Activated naive CD4-positive, alpha-beta T cell treated with anti-CD3 and anti-CD28 coated beads, Interleukin-2, amount 50 U/mL, for 16 hours (primary cell): Measurements from ENCODE around the gene DIP2C.
"Not testable (repeated sequence)": the region's sequence is repeated elsewhere in the genome, so short reads cannot be mapped to it uniquely, and the experiment has no call there.

Experiments used
- DNase-seq: peaks from one replicate; pipeline ENCODE4 v3.0.0-alpha.2; 2020

The DIP2C gene

DNA sequence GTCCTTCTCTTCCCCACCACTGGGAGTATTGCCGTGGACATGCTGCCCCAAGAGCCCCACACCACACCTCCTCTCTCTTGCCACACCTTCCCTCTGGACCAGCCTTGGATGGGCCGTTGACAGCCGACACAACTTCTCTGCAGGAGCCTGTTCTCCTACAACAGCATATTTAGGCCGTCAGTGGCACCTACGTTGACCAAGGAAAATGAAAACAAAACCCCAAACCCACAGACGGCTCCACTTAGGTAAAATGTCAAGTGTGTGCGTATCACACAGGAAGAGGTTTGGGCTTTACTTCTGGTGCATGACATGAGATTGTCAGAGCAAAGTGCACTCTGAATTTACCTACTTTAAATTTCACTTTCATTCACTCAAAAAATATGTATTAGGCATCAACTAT, 307.7 kb downstream of the DIP2C start:
- no peak for DNase-seq

GRCh38 chr10:381346-381745, 308.1 kb downstream of the DIP2C start:
- no peak for DNase-seq

DNA sequence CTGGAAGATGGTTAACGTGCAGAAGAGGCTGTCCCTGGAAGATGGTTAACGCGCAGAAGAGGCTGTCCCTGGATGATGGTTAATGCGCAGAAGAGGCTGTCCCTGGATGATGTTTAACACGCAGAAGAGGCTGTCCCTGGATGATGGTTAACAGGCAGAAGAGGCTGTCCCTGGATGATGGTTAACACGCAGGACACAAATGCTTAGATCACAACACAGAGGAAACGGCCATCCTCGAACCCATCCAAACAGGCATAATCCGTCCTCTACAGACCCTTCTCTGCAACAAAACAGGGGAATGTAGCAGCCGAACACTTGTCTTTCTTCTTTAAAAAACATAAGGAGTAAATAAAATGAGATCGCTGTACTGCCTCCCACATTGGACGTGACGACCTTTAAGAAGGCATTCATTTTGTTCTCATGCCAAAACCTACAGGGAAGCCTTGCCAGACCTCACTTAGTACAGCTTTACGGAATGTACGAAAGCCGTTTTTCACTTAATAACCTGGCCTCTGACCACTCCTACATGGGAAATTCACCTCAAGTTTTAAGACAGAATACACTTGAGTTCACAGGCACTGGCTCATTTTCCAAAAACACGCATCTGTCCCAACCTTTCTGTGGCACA, 309.0 kb downstream of the DIP2C start:
- DNase-seq = no peak

DNA sequence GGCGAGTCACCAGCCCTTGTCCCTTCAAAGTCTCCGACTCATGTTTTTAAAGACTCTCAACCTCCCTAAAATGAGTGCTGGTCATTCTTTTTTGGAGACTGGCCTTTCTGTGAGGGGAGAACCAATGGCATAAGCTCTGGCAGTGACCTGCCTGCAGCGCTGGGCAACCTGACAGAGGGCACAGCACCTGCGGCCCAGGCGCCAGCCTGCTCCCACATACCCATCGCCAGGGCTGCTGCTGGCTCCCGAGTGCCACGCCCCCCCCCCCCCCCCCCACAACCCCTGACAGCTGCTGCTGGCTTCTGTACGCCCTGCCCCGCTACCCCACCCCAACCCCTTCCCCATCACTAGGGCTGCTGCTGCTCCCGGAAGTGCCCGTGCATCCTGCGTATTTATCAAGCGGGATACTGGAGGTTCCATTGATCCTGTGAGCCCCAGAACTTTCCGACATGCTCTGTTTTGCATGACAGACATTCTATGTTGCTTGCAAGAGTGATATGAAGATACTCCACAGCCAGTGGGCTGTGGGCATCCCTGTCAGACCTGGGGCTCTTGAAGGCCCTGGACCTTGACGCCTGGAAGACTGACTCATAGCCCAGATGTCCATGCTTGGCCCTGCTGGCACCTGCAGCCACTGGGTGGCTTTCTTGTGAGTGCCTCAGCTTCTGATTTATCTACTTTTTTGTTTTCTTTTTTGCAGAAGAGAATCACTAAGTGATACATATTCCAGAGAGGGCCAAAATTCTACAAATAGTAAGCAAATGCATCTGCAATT, 310.4 kb downstream of the DIP2C start:
- no peak for DNase-seq

- DNase-seq = no peak
These were observed 311.1 kb downstream of the DIP2C start for GRCh38 chr10:378230-378929.

DNA sequence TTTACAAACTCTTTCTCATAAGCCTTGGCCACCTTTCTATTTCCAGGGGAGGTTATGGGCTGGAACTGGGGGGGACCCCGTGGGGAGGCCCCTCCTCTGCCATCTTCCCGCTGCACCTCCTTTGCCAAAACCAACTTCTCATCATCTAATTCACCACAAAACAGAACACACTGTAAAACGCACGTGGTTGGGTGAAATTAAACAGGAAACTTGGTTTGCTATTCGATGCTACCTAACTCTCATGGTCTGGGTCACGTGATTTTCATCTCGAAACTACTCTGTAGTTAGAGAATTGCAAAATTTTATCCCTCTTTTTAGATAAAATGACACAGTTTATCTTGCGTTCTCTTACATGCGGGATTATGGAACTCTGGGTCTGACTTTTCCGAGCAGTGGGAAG, 312.2 kb downstream of the DIP2C start:
- DNase-seq = no peak

GRCh38 chr10:375815-376505, 313.5 kb downstream of the DIP2C start:
- no peak for DNase-seq

GRCh38 chr10:374354-374753, 315.1 kb downstream of the DIP2C start:
- DNase-seq = no peak

GRCh38 chr10:373526-374309, 315.8 kb downstream of the DIP2C start:
- no peak for DNase-seq

- DNase-seq = no peak
These were observed 316.5 kb downstream of the DIP2C start for GRCh38 chr10:373015-373414.

DNA sequence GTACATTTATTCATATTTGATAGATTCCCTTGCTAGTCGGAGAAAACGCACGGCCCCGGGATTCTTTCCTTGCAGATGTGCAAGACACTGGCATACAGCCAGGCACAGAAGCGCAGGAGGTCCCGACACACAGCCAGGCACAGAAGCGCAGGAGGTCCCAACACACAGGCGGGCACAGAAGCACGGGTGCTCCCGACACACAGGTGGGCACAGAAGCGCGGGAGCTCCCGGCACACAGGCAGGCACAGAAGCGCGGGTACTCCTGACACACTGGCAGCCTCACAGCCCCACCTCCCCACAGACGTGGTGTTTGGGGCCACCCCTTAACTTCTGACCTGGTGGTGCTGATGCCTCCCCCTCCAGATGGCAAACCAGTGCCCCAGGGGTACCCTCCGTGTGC, 316.9 kb downstream of the DIP2C start:
- DNase-seq = no peak

GRCh38 chr10:371515-371914, 318.0 kb downstream of the DIP2C start:
- no peak for DNase-seq

DNA sequence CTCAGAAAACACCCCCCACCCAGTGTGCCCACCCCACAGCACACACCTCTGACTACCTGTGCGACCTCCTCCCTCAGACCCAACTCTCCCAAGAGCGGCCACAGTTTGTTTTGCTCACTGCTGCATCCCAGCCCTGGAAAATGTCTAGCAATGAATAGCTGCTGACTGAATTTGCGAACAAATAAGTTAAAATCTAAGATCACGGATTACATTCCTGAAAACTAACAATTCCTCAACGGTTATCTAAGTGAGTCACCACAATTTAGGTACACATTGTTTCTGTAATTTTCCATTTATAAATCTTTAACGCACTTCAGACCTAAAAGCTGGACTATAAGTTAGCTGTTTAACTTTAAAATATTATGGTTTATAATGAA, 319.0 kb downstream of the DIP2C start:
- DNase-seq = no peak

DNA sequence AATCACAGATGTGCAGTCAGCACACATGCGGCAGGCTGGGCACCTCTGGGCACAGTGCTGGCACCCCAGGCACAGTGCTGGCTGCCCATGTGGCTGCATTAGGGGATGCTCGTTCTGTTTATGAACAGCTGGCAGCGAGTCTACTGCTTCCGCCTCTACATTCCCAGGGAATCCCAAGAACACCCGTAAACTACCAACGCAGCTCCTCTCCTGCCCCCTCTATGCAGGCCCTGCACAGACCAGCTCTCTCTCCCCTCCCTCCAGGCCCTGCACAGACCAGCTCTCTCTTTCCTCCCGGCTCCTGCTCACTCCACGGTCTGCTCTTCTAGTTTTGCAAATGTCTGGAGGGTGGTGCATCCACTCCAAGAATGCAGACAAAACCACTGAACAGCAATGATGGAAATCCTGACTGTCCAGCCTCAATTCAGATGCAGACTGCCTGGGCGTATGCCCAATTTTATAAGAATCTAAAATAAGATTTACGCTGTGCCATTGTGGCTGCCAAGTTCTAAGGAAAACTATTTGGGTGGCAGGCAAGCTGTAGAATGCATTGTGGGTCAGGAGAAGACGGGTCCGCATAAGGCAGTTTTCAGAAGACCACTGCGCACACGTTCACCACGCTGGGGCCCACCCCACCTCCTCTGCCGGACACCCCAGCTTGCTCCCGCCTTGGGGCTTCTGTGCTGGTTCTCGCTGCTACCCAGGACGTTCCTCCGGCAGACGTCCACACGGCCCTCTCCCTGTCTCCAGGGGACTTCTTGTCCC, 319.6 kb downstream of the DIP2C start:
- no peak for DNase-seq

GRCh38 chr10:369221-369683, 320.2 kb downstream of the DIP2C start:
- DNase-seq = no peak

DNA sequence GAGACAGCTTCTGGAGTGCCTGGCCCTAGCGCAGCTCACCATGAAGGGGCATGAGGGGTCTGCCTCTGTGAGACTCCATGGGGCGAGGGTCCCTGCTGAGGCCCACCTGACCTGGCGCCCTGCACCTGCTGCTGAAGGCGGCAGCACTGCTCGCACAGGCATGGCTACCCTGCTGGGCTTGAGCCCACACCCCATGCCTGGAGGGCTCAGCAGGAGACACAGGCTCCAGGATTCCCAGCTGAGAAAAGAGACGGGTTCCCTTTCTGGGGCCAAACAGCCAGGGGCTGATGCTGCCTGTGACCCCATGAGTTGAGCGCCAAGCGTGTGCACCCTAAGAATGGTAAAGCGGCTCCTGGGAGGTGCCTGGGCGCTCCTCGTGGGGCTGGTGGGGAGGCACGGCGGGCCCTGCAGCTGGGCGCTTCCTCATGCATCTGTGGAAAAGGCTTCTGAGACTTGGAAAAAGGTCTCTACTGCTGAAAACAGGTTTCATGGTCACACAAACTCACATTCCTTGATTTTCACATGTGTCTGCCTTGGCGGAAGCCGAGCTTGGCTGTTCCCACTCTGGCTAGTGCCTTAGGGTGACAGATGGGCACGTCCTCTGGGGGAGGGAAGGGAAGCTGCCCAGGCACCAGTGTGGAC, 320.8 kb downstream of the DIP2C start:
- DNase-seq = no peak

DNA sequence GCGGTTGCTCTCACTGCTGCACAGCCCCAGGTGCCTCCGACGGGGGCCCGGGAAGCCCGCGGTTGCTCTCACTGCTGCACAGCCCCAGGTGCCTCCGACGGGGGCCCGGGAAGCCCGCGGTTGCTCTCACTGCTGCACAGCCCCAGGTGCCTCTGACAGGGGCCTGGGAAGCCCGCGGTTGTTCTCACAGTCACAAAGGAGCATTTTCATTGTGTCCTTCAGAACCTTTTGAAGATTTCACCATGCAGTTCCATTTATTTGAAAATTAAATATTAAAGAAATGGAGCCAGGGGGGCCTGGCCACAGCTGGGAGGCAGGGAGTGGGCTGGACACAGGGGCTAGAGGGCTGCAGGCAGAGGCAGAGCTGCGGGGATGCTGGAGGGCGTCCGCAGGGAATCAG, 321.4 kb downstream of the DIP2C start:
- DNase-seq = not testable (repeated sequence)

GRCh38 chr10:367636-368035, 321.8 kb downstream of the DIP2C start:
- no peak for DNase-seq

GRCh38 chr10:366186-366585, 323.3 kb downstream of the DIP2C start:
- DNase-seq = no peak

DNA sequence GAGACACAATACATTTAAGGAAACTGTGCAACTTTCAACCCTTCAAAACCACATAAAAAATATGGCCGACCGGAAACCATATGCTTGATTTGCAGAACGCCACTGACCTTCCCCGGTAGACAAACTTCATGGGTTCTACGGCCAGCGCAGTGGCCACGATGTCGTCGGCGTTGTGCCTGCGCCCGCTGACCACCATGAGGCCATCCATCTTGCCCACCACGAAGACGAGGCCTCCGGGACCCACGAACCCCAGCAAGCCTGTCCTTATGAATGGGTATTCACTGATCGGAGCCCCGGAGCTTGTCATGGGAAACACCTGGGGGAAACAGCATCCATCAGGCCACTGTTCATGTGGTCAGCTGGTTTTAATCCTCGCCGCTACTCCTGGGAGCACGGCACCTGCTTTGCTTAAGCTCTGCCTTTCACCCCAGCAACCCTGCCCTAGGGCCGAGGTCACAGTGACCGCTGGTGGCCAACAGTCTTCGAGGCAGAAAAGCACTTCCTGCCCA, 325.1 kb downstream of the DIP2C start:
- DNase-seq = no peak

GRCh38 chr10:363152-363551, 326.3 kb downstream of the DIP2C start:
- no peak for DNase-seq
